ENCODE data around the gene ATCAY.
"Not testable (repeated sequence)": the region's sequence is repeated elsewhere in the genome, so short reads cannot be mapped to it uniquely, and the experiment has no call there.

The ATCAY gene

GRCh38 chr19:3949997-3950859 is 69.7 kb downstream of the ATCAY start:
- DNase-seq: no peak

GRCh38 chr19:3950871-3951861 is 70.7 kb downstream of the ATCAY start:
- no peak for DNase-seq

- not testable (repeated sequence) for DNase-seq
Measured at GRCh38 chr19:3952755-3953276, 72.3 kb downstream of the ATCAY start.

DNA sequence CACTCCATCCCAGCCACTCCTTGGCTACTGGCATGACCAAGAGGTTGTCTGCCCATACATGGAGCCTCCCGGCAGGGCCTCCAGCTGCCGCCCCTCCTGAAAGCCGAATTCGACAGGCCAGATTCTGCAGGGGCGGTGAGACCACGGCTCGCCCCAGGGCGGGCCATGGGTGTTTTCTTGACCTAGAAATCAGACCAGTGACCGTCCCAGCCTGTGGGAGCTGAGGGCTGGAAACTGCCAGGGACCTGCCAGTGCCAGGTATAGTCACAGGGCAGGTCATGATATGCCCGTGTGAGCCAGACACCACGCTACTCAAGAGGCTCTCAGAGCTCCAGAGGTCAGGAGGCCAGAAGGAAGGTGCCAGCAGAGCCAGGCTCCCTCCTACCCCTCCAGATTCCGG is 73.6 kb downstream of the ATCAY start:
- DNase-seq: no peak

GRCh38 chr19:3955276-3955675 is 74.8 kb downstream of the ATCAY start:
- DNase-seq: not testable (repeated sequence)

DNA sequence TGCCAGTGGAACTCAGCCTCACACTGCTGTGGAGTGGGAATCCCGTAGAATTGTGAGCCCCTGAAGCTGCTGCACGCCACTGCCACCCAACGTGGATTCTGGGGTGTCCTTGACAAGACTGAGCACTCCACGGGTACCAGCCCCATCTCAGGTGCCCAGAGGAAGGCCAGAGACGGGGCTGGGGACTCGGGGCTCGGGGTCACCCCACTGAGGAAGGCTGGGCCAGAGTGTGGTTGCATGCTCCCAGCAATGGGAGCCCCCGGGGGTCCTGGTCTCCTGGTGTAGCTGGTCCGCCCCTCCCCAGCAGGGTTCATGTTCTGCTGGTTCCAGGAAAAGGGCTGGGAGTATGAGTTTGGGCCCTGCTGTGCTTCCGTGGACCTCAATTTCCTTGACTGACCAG is 75.2 kb downstream of the ATCAY start:
- DNase-seq: no peak

DNA sequence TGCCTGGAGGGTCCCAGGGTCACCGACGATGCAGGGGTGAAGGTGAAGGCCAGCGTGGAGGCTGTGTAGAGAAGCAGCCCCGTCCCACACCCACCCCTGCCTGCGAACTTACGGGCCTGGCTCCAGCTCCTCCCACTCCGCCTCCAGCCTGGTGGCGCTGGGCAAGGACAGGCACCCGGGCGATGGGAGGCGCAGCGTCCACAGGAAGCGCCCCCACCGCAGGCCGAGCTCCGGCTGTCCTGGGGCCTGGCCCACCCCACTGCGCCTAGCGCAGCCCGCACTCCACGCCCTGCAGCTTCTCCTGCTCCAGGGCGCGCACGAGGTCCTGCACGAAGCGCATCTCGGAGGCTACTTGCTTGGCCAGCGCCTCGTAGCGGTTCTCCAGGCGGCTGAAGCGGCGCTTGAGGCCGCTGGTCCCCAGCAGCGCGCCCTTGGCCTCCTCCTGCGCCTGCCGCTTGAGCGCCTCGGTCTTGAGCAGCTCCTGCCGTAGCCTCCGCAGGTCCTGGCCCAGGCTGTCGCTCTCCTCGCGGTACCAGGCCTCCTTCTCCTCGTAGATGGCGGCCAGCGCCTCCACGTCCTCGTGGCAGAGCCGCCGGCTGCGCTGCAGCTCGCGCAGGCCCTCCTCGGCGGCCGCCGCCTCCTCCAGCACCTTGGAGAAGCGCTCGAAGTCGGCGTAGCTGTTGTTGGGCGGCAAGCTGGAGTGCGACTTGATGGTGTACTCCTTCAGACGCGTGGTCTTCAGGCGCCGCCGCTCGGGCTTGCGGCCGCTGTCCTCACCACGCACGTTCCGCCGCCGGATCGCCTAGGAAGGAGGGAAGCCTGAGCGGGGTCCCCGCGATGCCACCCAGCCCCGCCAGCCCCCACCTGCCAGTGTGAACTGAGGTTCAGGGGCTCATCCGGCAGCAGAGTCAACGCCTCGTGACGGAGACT is 78.6 kb downstream of the ATCAY start:
- no peak for DNase-seq

DNA sequence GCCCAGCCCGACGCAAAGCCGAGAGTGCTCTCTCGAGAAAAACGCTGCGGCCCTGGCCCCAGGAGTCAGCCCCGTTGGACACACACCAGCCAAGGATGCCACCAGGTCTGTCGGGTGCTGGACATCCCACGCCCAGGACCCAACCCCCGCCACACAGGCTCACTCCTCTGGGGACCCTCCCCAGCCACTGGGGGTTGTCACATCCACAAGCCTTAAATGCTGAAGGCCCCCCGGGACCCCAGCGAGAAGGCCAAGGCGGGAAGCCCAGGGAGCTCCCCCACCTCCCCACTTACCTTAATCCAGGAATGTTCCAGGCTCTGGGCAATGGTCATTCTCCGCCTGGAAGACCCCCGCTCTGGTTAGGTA is 79.3 kb downstream of the ATCAY start:
- DNase-seq: no peak

- no peak for DNase-seq
Measured at GRCh38 chr19:3961007-3961406, 80.5 kb downstream of the ATCAY start.

GRCh38 chr19:3963458-3964255 is 83.2 kb downstream of the ATCAY start:
- no peak for DNase-seq

DNA sequence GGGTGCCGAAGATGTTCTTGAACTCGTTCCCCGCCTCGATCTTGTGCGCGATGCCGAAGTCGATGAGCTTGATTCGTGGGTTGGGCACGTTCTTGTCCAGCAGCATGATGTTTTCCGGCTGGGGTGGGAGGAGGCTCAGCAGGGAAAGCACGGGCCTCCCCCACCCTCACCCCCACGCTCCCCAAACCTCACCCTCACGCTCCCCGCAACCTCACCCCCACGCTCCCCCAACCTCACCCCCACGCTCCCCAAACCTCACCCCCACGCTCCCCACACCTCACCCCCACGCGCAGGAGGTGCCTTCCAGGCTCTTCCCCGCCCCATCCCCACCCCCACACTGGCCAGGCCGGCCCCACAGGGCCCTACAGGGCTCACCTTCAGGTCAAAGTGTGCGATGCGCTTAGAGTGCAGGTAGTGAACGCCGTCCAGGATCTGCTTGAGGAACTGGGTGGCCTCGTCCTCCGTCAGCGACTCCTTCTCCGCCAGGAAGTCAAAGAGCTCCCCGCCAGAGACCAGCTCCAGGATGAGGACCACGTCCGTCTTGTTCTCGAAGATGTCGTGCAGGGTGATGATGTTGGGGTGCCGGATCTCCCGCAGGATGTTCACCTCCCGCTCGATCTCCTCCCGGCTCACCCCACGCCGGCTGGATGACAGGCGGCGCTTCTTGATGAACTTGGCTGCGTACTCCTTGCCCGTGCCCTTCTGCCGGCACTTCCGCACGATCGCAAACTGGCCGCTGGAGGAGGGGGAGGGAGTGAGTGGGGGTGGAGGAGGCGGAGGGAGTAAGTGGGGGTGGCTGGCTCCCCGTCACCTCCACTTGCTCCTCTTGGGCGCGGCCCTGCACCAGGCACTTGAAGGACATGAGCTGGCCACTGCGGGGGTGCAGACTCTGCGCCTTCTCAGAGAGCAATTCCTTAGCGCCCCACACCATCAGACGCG is 84.0 kb downstream of the ATCAY start:
- no peak for DNase-seq

DNA sequence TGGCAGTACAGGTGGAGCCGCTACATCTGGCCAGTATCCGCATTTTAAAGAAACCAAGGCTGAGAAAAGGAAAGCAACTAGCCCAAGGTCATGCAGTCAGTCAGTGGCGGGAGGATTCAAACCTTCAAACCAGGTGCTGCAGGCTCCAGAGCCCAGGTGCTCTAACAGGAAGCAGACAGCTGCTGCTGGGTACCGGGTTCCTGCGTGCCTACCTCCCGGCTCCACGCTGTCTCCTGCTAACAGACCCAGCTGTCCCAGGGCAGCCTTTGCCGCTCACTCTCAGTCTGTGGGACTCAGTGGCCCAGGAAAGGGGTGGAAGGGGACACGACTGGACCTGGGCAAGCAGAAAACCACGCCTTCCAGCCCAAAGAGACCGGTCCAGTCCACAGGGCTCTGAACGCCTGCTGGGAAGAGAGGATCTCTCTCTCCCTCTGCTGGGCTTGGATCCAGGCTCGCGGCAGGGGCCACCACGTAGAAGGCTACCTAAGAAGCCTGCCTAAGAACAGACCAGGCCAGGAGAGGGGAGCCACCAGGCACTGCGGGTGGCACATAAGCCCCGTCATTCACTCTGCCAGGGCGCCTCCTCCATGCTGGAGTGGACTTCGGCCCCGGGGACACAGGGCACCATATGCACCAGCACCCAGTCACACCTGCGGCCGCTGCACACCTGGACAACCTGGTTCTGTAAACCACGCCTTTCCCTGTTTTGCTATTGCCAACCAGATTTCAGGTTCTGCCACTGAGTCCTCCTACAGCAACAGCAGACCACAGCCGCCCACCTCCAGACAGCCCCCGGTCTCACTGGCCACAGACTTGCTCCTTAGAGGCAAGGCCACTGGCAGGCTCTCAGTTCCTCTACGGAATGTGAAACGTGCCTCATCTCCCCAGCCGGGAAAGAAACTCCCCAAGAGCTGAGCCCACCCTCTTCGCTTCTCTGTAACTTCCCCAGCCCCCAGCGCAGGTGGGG is 85.8 kb downstream of the ATCAY start:
- DNase-seq: no peak

- DNase-seq: not testable (repeated sequence)
Measured at GRCh38 chr19:3967983-3968382, 87.5 kb downstream of the ATCAY start.

- DNase-seq: no peak
Measured at GRCh38 chr19:3968556-3969434, 88.3 kb downstream of the ATCAY start.

GRCh38 chr19:3969435-3970312 is 89.2 kb downstream of the ATCAY start:
- DNase-seq: no peak

- DNase-seq: no peak
Measured at GRCh38 chr19:3970313-3970807, 89.9 kb downstream of the ATCAY start.

All from stimulated activated CD4-positive, alpha-beta T cell treated with anti-CD3 and anti-CD28 coated beads, Interleukin-2, amount 100 ng/mL, for 24 hours (primary cell).